Neuronal stem cell (in vitro differentiated cells): ENCODE data around the gene MOK.

Source experiments
- DNase-seq: peaks from one replicate; pipeline ENCODE4 v3.0.0-alpha.2; 2013; ENCODE audit warnings: low spot score
- H2AFZ ChIP-seq: one replicate; pipeline ENCODE4 v1.6.1; 2013; ENCODE audit warnings: mild to moderate bottlenecking, low read length, inconsistent platforms
- H2AK5ac ChIP-seq: 2 replicates; pipeline ENCODE4 v1.6.1; 2013; ENCODE audit warnings: low read depth, mild to moderate bottlenecking, inconsistent platforms, low read length, moderate library complexity, mixed read lengths
- H2BK120ac ChIP-seq: 2 replicates; pipeline ENCODE4 v1.6.1; 2013; ENCODE audit warnings: low read depth, mild to moderate bottlenecking, inconsistent platforms, low read length, moderate library complexity, mixed read lengths
- H2BK12ac ChIP-seq: one replicate; pipeline ENCODE4 v1.6.1; 2013; ENCODE audit warnings: low read length, inconsistent platforms
- H2BK15ac ChIP-seq: 2 replicates; pipeline ENCODE4 v1.6.1; 2013; ENCODE audit warnings: mild to moderate bottlenecking, low read length, inconsistent platforms, mixed read lengths
- H2BK5ac ChIP-seq: one replicate; pipeline ENCODE4 v1.6.1; 2013; ENCODE audit warnings: inconsistent platforms, mild to moderate bottlenecking, low read length, moderate library complexity
- H3K14ac ChIP-seq: one replicate; pipeline ENCODE4 v1.6.1; 2013; ENCODE audit warnings: low read length, inconsistent platforms
- H3K18ac ChIP-seq: 2 replicates; pipeline ENCODE4 v1.6.1; 2013; ENCODE audit warnings: low read length, inconsistent platforms
- H3K23ac ChIP-seq: 2 replicates; pipeline ENCODE4 v1.6.1; 2013; ENCODE audit warnings: low read depth, mild to moderate bottlenecking, mixed read lengths, low read length, inconsistent platforms; ENCODE audit not compliant: poor library complexity
- H3K27ac ChIP-seq: replicated peaks from 3 replicates; pipeline ENCODE4 v1.5.1; 2013; ENCODE audit warnings: low read length, inconsistent platforms
- H3K27me3 ChIP-seq, 3 experiments: 2 replicates each; pipeline ENCODE4 v1.6.1; 2013; ENCODE audit warnings: low read length in 3 of 3, mild to moderate bottlenecking in 2 of 3, inconsistent platforms in 1 of 3, low read depth in 1 of 3, mixed read lengths in 1 of 3, moderate library complexity in 1 of 3; ENCODE audit not compliant: control insufficient read depth in 3 of 3, insufficient read depth in 3 of 3
- H3K36me3 ChIP-seq, 2 donors: replicated peaks in 1 of 2; 2 replicates each; pipeline ENCODE4 v1.6.1; 2013; ENCODE audit warnings: low read length in 2 of 2; ENCODE audit not compliant: control insufficient read depth in 2 of 2, insufficient read depth in 2 of 2
- H3K4ac ChIP-seq: 2 replicates; pipeline ENCODE4 v1.6.1; 2013; ENCODE audit warnings: inconsistent platforms, mild to moderate bottlenecking, low read length, moderate library complexity
- H3K4me1 ChIP-seq, 2 donors: 1 replicate in 1 of 2; 2 replicates in 1 of 2; pipeline ENCODE4 v1.6.1; 2013; ENCODE audit warnings: low read length in 2 of 2, low read depth in 1 of 2; ENCODE audit not compliant: control insufficient read depth in 2 of 2, insufficient read depth in 1 of 2
- H3K4me2 ChIP-seq: one replicate; pipeline ENCODE4 v1.6.1; 2013; ENCODE audit warnings: mild to moderate bottlenecking, low read length, inconsistent platforms; ENCODE audit not compliant: insufficient read depth, poor library complexity, severe bottlenecking
- H3K4me3 ChIP-seq, 2 donors: 2 replicates each; pipeline ENCODE4 v1.5.1; 2013; ENCODE audit warnings: low read length in 2 of 2, mild to moderate bottlenecking in 2 of 2, inconsistent platforms in 1 of 2, moderate library complexity in 1 of 2
- H3K79me1 ChIP-seq: one replicate; pipeline ENCODE4 v1.6.1; 2013; ENCODE audit warnings: low read depth, mild to moderate bottlenecking, inconsistent platforms, low read length, moderate library complexity
- H3K9ac ChIP-seq: one replicate; pipeline ENCODE4 v1.6.1; 2013; ENCODE audit warnings: mild to moderate bottlenecking, low read depth, low read length, inconsistent platforms; ENCODE audit not compliant: poor library complexity
- H3K9me3 ChIP-seq, 2 donors: replicated peaks in 1 of 2; 2 replicates each; pipeline versions ENCODE3 to v1.6.1; 2013; ENCODE audit warnings: low read length in 2 of 2, mild to moderate bottlenecking in 2 of 2, inconsistent platforms in 1 of 2, low read depth in 1 of 2, mixed read lengths in 1 of 2, moderate library complexity in 1 of 2; ENCODE audit not compliant: control insufficient read depth in 2 of 2, insufficient read depth in 1 of 2
- H4K8ac ChIP-seq: one replicate; pipeline ENCODE4 v1.6.1; 2013; ENCODE audit warnings: low read depth, mild to moderate bottlenecking, inconsistent platforms, low read length, moderate library complexity
- H4K91ac ChIP-seq: one replicate; pipeline ENCODE4 v1.6.1; 2013; ENCODE audit warnings: low read length, low read depth, mild to moderate bottlenecking, inconsistent platforms; ENCODE audit not compliant: poor library complexity
- WGBS, 2 donors: extraction: QIAGEN DNeasy Blood & Tissue Kit; methylation state at CpG; one replicate each; pipeline ENCODE4 v1.1.7; 2013; ENCODE audit warnings: missing lambda C conversion rate in 2 of 2, mixed read lengths in 1 of 2; ENCODE audit not compliant: insufficient read length in 2 of 2, insufficient replicate concordance in 1 of 2; ENCODE audit errors: extremely low coverage in 2 of 2; 5-methylcytosine and 5-hydroxymethylcytosine counted together

The MOK gene

DNA sequence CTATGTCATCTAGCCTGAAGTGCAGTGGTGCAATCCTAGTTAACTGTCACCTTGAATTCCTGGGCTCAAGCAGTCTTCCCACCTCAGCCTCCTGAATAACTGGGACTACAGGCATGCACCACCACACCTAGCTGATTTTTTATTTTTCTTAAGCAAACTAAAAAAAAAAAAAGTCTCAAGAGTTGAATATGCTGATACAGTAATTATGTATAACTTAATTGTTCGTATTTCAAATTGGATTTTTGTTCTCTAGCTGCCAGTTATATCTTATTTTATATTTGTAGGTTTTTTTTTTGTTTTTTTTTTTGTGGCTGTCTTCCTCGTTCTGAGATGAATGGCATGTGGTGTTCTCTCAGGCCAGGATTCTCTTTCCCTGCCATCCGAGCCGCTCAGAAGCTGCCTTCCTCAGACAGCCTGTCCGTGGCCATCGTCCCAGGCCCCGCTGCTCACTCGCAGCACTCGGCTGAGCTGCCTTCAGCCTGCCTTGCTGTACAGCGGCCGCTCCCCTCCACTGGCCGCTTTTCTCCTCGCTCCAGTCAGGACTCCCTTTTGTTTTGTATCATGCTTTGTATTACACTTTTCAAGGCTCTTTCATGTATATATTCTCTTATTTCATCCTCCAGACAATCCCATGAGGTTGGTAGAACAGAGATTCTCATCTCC is 112.0 kb downstream of the MOK start:
- no peak overlapping the region for H3K4ac ChIP-seq
- H3K9me3 ChIP-seq = no peaks in the 10 kb centered on the region
- H2AFZ ChIP-seq = no peak overlapping the region
- H2BK120ac ChIP-seq = no peak overlapping the region
- no peak overlapping the region for H3K18ac ChIP-seq
- peaks cover 5% of the 10 kb centered on the region for H3K79me1 ChIP-seq
- no peak overlapping the region for H2BK15ac ChIP-seq
- H3K9ac ChIP-seq = no peak overlapping the region
- H4K8ac ChIP-seq = no peak overlapping the region
- H3K4me1 ChIP-seq = peaks cover 5 to 6% of the 10 kb centered on the region in 2 donors
- no peak overlapping the region for H2AK5ac ChIP-seq
- DNase-seq = no peak
- no peak overlapping the region for H2BK5ac ChIP-seq
- H3K4me3 ChIP-seq = no peak overlapping the region
- no peak overlapping the region for H3K14ac ChIP-seq
- no peak overlapping the region for H3K23ac ChIP-seq
- no peak overlapping the region for H3K4me2 ChIP-seq
- H3K36me3 ChIP-seq = peaks cover 7 to 36% of the 10 kb centered on the region in 2 donors
- H2BK12ac ChIP-seq = no peak overlapping the region
- no peaks in the 10 kb centered on the region for H3K27me3 ChIP-seq
- H3K27ac ChIP-seq = no peak overlapping the region
- no CpG with 5 or more reads among the region's 13 CpGs for WGBS, 2 donors
- H4K91ac ChIP-seq = no peak overlapping the region

DNA sequence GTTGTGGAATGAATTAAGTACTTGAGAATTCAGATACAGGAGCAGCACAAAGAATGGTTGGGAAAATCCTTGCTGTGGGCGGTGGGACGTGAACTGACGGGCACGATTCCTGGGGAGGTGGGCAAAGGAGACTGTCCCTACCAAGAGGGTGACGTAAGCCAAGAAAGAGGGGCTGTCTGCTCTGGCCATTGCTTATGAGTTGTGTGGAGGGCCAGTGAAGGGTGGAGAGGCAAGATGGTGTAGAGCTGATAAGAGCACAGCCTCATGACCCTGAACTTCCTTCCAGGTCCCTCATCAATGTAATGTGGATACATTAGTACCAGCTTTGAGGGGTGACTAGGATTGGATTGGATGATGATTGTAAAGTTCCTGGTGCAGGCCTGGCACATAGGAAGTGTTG is 115.1 kb downstream of the MOK start:
- Histone ChIP-seq H2BK12ac (no peak overlapping the region), H3K36me3 (peaks cover 2 to 7% of the 10 kb centered on the region in 2 donors), H3K4ac (peak overlapping the region; percentile 61), H3K27ac (no peak overlapping the region), H3K79me1 (peaks cover 7% of the 10 kb centered on the region), H3K4me2 (peak overlapping the region; percentile 14), H3K9ac (peak overlapping the region; percentile 66), H2BK5ac (no peak overlapping the region), H3K4me3 (no peak overlapping the region), H3K9me3 (no peaks in the 10 kb centered on the region), H2BK15ac (no peak overlapping the region), H3K27me3 (no peaks in the 10 kb centered on the region), H3K14ac (no peak overlapping the region), H4K8ac (no peak overlapping the region), H4K91ac (peak overlapping the region; percentile 62), H2BK120ac (no peak overlapping the region), H2AFZ (no peak overlapping the region), H2AK5ac (no peak overlapping the region), H3K18ac (peak overlapping the region; percentile 29), H3K23ac (no peak overlapping the region), H3K4me1 (peaks cover 9 to 21% of the 10 kb centered on the region in 2 donors)
- DNase-seq = no peak
- no CpG with 5 or more reads among the region's 5 CpGs for WGBS, 2 donors

- H3K79me1 ChIP-seq = peaks cover 6% of the 10 kb centered on the region
- no peak overlapping the region for H3K27ac ChIP-seq
- no peak overlapping the region for H3K9ac ChIP-seq
Measured at GRCh38 chr14:102188187-102188586, 116.8 kb downstream of the MOK start.

GRCh38 chr14:102187568-102188001 is 117.4 kb downstream of the MOK start:
- DNase-seq = no peak
- Histone ChIP-seq H2BK5ac (no peak overlapping the region), H2BK15ac (no peak overlapping the region), H3K4ac (no peak overlapping the region), H3K23ac (no peak overlapping the region), H4K8ac (no peak overlapping the region), H2AFZ (no peak overlapping the region), H3K27me3 (no peaks in the 10 kb centered on the region), H4K91ac (no peak overlapping the region), H3K14ac (no peak overlapping the region), H3K9ac (no peak overlapping the region), H2BK120ac (no peak overlapping the region), H3K4me1 (peaks cover 12 to 31% of the 10 kb centered on the region in 2 donors), H3K9me3 (no peaks in the 10 kb centered on the region), H2BK12ac (no peak overlapping the region), H3K4me2 (no peak overlapping the region), H3K4me3 (no peak overlapping the region), H3K36me3 (peaks cover 0 to 2% of the 10 kb centered on the region in 2 donors), H3K18ac (no peak overlapping the region), H2AK5ac (no peak overlapping the region), H3K79me1 (peaks cover 4% of the 10 kb centered on the region), H3K27ac (no peak overlapping the region)
- no CpG with 5 or more reads among the region's 4 CpGs for WGBS, 2 donors

More at GRCh38 chr14:102188187-102188586, 116.8 kb downstream of the MOK start:
- H2BK5ac ChIP-seq = no peak overlapping the region
- no peak overlapping the region for H3K14ac ChIP-seq
- no peak overlapping the region for H4K8ac ChIP-seq
- no peak overlapping the region for H2BK12ac ChIP-seq
- H2AFZ ChIP-seq = no peak overlapping the region
- no peak overlapping the region for H3K4me2 ChIP-seq
- peaks cover 0 to 2% of the 10 kb centered on the region in 2 donors for H3K36me3 ChIP-seq
- H3K9me3 ChIP-seq = no peaks in the 10 kb centered on the region
- H2BK15ac ChIP-seq = no peak overlapping the region
- H2AK5ac ChIP-seq = no peak overlapping the region
- H3K18ac ChIP-seq = no peak overlapping the region
- no peak overlapping the region for H3K23ac ChIP-seq
- H3K4me3 ChIP-seq = no peak overlapping the region
- H2BK120ac ChIP-seq = no peak overlapping the region
- H4K91ac ChIP-seq = no peak overlapping the region
- no CpG with 5 or more reads among the region's 1 CpG for WGBS, 2 donors
- no peak for DNase-seq
- peaks cover 14 to 32% of the 10 kb centered on the region in 2 donors for H3K4me1 ChIP-seq
- H3K27me3 ChIP-seq = no peaks in the 10 kb centered on the region
- H3K4ac ChIP-seq = no peak overlapping the region
